Thyroid gland (tissue), 4 donors: ENCODE data around the gene KIF18A. TPM values are rescaled to one million over a fixed set of nuclear protein-coding genes. Genes with fewer than 3 reads are reported as not detected.
"Not testable (repeated sequence)": the region's sequence is repeated elsewhere in the genome, so short reads cannot be mapped to it uniquely, and the experiment has no call there.

Experiments used
- DNase-seq, 2 donors: peaks; one replicate each; pipeline ENCODE4 v3.0.0-alpha.2; 2019
- H3K27ac ChIP-seq, 3 donors: fragments of 200-600 bp; sonication (generic); 1 replicate in 2 of 3; 2 replicates in 1 of 3; pipeline ENCODE4 v1.5.1; 2016 to 2019; ENCODE audit warnings: mild to moderate bottlenecking in 1 of 3, moderate library complexity in 1 of 3
- H3K27me3 ChIP-seq: fragments of 200-600 bp; sonication (generic); one replicate; pipeline ENCODE4 v1.5.1; 2019
- H3K36me3 ChIP-seq, 2 donors: fragments of 200-600 bp; sonication (generic); one replicate each; pipeline ENCODE4 v1.5.1; 2016 to 2019
- H3K4me1 ChIP-seq, 2 donors: fragments of 200-600 bp; sonication (generic); one replicate each; pipeline ENCODE4 v1.5.1; 2017 to 2019
- H3K4me3 ChIP-seq, 3 donors: fragments of 200-600 bp; sonication (generic); replicated peaks in 1 of 3; 1 replicate in 2 of 3; 2 replicates in 1 of 3; pipeline ENCODE4 v1.5.1; 2016; ENCODE audit warnings: mild to moderate bottlenecking in 1 of 3
- H3K9me3 ChIP-seq: fragments of 200-600 bp; sonication (generic); one replicate; pipeline ENCODE4 v1.5.1; 2017
- POLR2A ChIP-seq, 2 donors: fragments of 450-650 bp; IDR thresholded peaks; one replicate each; pipeline ENCODE4 v1.6.1; 2017; ENCODE audit warnings: antibody characterized with exemption in 2 of 2, mild to moderate bottlenecking in 2 of 2, moderate library complexity in 1 of 2
- WGBS, 2 donors: methylation state at CpG; one replicate each; pipeline ENCODE4 v1.1.5; 2017; 5-methylcytosine and 5-hydroxymethylcytosine counted together
- intact Hi-C: fragments of 100-400 bp; cut with DNase I; formaldehyde crosslinking; loops from one replicate; pipeline ENCODE4 v1.15.1; 2023
- total RNA-seq, 4 donors: library from RNA; depleted of rRNA; stranded (reverse); fragments of >200 nt; gene quantifications; one replicate each; pipeline ENCODE4 v1.2.3, GENCODE V29; 2016
- TF ChIP-seq, protein P1 (sequence below), 6 experiments: fragments of 200-600 bp in 3 of 6; fragments of 450-650 bp in 3 of 6; sonication (generic) in 3 of 6; IDR thresholded peaks; one replicate each; pipeline ENCODE4 v1.5.1; 2016 to 2019; ENCODE audit warnings: antibody characterized with exemption in 6 of 6, mild to moderate bottlenecking in 2 of 6, inconsistent platforms in 1 of 6, moderate library complexity in 1 of 6

The KIF18A gene
- total RNA-seq, 4 donors from 2014 or later, result 2.3 to 4.6 (median 4.1) TPM

DNA sequence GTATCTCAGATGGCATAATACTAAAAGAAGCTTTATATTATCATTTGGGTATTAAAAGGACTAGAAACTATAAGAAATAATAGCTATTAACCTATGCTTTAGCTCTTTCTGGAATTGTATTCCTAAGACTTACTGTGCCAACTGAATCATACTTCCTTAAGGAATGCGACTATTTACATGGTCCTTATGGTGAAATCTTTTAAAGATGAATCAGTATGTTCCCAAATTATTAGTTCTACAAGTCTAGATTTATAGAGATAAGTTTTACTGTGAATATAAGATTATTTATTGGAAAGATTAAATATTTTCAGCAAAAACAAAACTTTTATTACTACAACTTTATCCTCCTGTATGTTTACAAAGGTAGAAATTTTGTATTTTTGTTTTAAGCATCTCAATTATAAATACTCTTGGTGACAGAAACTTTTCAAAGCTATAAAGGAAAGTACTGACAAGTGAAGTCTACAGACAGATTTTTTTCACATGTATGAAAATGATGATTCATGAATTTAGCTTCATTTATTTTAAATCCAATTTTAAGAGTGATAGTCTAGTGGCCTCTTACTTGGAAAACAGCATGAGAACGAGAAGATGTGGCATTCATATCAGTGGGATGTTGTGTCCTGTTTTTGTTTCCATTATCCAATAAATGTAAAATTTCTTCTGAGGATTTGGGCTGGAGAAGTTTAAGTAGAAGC lies 17.8 kb downstream of the KIF18A start:
- no peak for DNase-seq

DNA sequence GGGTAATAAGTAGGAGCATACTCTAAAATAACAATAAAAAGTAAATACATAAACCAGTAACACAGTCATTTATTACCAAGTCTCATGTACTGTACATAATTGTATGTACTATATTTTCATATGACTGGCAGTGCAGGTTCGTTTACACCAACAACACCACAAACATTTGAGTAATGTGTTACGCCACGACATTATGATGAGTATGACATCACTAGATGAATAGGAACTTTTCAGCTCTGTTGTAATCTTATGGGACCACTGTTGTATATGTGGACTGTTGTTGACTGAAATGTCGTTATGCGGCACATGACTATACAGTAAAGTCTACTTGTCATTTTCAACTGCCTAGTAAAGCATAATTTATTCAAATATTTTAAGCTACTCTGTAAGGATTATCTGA lies 18.6 kb downstream of the KIF18A start:
- no peak for TF ChIP-seq POLR2A (IDR thresholded peaks at IDR 0.05)
- TF ChIP-seq, protein P1, sequence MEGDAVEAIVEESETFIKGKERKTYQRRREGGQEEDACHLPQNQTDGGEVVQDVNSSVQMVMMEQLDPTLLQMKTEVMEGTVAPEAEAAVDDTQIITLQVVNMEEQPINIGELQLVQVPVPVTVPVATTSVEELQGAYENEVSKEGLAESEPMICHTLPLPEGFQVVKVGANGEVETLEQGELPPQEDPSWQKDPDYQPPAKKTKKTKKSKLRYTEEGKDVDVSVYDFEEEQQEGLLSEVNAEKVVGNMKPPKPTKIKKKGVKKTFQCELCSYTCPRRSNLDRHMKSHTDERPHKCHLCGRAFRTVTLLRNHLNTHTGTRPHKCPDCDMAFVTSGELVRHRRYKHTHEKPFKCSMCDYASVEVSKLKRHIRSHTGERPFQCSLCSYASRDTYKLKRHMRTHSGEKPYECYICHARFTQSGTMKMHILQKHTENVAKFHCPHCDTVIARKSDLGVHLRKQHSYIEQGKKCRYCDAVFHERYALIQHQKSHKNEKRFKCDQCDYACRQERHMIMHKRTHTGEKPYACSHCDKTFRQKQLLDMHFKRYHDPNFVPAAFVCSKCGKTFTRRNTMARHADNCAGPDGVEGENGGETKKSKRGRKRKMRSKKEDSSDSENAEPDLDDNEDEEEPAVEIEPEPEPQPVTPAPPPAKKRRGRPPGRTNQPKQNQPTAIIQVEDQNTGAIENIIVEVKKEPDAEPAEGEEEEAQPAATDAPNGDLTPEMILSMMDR (IDR thresholded peaks at IDR 0.05), result no peak
- Histone ChIP-seq H3K27me3 (no peaks in the 10 kb centered on the region), H3K36me3 (no peaks in the 10 kb centered on the region), H3K9me3 (no peaks in the 10 kb centered on the region), H3K4me3 (no peak overlapping the region), H3K4me1 (no peaks in the 10 kb centered on the region), H3K27ac (no peak overlapping the region)
- WGBS, 2 donors, result 95 to 96% methylated on average over 5 of the region's 5 CpGs
- DNase-seq, result no peak
- intact Hi-C loops, result no loop called here

More for the DNA sequence above, 17.8 kb downstream of the KIF18A start:
- TF ChIP-seq POLR2A (IDR thresholded peaks at IDR 0.05), result no peak
- TF ChIP-seq, protein P1 (IDR thresholded peaks at IDR 0.05), result no peak
- Histone ChIP-seq H3K4me3 (no peak overlapping the region), H3K9me3 (no peaks in the 10 kb centered on the region), H3K27me3 (no peaks in the 10 kb centered on the region), H3K36me3 (no peaks in the 10 kb centered on the region), H3K27ac (no peak overlapping the region), H3K4me1 (no peaks in the 10 kb centered on the region)
- intact Hi-C loops, result no loop called here
- WGBS, 2 donors, result 96 to 99% methylated on average over 2 of the region's 2 CpGs

DNA sequence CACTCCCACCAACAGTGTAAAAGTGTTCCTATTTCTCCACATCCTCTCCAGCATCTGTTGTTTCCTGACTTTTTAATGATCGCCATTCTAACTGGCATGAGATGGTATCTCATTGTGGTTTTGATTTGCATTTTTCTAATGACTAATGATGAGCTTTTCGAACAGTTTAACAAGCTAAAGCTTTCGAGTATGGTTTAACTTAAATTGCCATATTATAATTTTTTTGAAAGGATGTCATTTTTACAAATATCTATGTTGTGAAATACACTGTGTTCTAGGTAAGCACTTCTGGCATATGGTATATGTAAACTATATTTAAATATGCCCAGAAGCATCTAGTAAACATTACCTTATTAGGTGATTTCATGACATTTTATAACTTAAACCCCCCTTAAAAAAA lies 20.3 kb downstream of the KIF18A start:
- H3K4me3 ChIP-seq, H3K9me3 ChIP-seq, DNase-seq, H3K4me1 ChIP-seq, H3K36me3 ChIP-seq, H3K27ac ChIP-seq, H3K27me3 ChIP-seq, intact Hi-C loops: not testable (repeated sequence)
- 95% methylated on average over 3 of the region's 3 CpGs for WGBS, 2 donors

DNA sequence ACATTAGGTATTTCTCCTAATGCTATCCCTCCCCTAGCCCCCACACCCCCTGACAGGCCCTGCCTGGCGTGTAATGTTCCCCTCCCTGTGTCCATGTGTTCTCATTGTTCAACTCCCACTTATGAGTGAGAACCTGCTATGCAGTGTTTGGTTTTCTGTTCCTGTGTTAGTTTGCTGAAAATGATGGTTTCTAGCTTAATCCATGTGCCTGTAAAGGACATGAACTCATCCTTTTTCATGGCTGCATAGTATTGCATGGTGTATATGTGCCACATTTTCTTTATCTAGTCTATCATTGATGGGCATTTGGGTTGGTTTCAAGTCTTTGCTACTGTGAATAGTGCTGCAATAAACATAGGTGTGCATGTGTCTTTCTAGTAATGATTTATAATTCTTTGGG lies 20.8 kb downstream of the KIF18A start:
- H3K4me1 ChIP-seq, H3K9me3 ChIP-seq, H3K4me3 ChIP-seq, H3K36me3 ChIP-seq, H3K27me3 ChIP-seq, intact Hi-C loops, H3K27ac ChIP-seq, DNase-seq: not testable (repeated sequence)
- WGBS, 2 donors, result 95 to 100% methylated on average over 1 of the region's 1 CpG

DNA sequence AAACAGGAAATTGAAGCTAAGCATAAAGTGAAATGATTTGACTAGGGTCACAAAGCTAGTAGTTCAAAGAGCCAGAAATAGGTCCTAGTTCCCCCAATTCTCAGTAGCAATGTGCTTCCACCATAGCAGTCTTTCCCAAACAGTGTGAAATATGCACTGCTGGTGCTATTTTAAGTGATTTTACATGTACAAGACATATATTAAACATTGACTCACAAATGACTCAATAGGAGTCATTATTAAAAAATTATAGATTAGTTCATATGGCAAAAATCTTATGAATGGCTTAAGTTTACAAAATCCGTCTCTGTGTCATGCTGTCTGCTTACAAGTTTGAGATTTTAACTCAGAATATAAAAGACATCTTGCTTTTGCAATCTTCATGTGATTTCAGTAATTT lies 21.4 kb downstream of the KIF18A start:
- H3K27me3 ChIP-seq, result no peaks in the 10 kb centered on the region
- WGBS, 2 donors, result 95 to 97% methylated on average over 1 of the region's 1 CpG
- intact Hi-C loops, result no loop called here
- no peaks in the 10 kb centered on the region for H3K4me1 ChIP-seq
- no peak overlapping the region for H3K4me3 ChIP-seq
- no peaks in the 10 kb centered on the region for H3K36me3 ChIP-seq
- no peak overlapping the region for H3K27ac ChIP-seq
- no peak for DNase-seq
- no peaks in the 10 kb centered on the region for H3K9me3 ChIP-seq
- TF ChIP-seq POLR2A (IDR thresholded peaks at IDR 0.05), result no peak
- TF ChIP-seq, protein P1 (IDR thresholded peaks at IDR 0.05), result no peak

- WGBS, 2 donors, result 96 to 99% methylated on average over 1 of the region's 1 CpG
- DNase-seq, result no peak
- no peaks in the 10 kb centered on the region for H3K4me1 ChIP-seq
- no peak overlapping the region for H3K27ac ChIP-seq
- H3K4me3 ChIP-seq, result no peak overlapping the region
- intact Hi-C loops, result no loop called here
- no peaks in the 10 kb centered on the region for H3K9me3 ChIP-seq
- no peaks in the 10 kb centered on the region for H3K27me3 ChIP-seq
- TF ChIP-seq, protein P1 (IDR thresholded peaks at IDR 0.05), result no peak
- no peak for TF ChIP-seq POLR2A (IDR thresholded peaks at IDR 0.05)
- no peaks in the 10 kb centered on the region for H3K36me3 ChIP-seq
Observed at GRCh38 chr11:28083118-28083517, 24.8 kb downstream of the KIF18A start.
